HG03103 (cell line): ENCODE results near the gene SH3RF3.

Experiments
- ATAC-seq: cut with Tn5 transposase; IDR thresholded peaks from one replicate; pipeline ENCODE4 v1.9.1; 2021; ENCODE audit warnings: low read depth; ENCODE audit not compliant: unreplicated experiment

Gene SH3RF3

DNA sequence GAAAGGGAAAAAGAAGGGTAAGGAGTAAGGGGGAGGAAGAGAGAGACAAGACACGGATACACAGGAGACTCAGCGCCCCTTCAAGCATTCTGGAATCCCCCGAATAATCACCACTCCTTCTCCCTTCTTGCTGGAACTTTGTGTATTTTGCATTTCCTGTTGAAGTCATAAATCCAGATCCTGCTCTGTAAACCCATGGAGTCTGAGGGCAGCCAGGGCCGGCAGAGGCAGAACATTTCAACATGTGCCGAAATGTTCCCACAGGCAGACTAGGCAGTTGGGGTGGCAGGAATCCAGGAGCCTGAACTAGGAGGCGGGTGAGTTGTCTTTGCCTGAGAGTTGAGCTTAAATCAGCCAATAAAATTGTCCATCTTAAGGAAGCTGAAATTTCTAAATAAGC lies 193.1 kb downstream of the SH3RF3 start:
- no peak for ATAC-seq

DNA sequence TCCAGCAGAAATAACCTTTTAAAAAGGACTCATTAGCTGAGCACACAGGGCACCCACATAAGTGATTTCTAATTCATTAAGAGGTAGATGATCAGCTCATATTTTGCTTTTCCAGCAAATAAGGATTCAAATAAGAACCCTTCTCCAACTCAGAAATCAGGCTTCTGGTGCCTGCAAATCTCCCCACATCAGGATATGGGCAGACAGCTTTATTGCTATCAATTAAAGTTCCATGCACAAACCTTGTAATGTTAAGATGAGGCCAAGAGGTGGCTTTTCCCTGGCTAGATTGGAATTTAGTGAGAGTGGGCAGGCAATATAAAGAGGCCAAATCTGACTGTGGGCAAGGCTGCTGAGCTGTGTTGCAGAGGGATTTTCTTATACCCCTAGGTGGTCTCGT lies 193.6 kb downstream of the SH3RF3 start:
- ATAC-seq: no peak

DNA sequence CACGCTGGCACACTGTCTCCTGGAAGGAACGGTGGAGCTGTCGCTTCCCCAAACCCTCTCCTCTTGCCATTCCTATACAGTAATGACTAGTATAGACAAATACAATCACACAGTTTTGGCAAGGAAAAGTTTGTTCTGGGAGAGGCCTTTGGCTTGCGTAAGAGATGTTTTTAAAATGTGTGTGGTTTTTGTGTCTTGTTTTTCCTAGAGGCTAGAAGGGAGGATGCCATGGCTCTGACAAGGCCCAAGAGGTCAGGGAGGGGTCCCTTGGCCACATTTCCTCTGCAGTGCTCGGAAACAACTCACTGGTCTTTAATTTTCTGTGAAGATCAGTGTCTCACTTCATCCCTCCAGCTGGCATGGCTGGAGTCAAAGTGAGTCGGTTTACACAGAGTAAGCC lies 195.9 kb downstream of the SH3RF3 start:
- ATAC-seq: no peak

DNA sequence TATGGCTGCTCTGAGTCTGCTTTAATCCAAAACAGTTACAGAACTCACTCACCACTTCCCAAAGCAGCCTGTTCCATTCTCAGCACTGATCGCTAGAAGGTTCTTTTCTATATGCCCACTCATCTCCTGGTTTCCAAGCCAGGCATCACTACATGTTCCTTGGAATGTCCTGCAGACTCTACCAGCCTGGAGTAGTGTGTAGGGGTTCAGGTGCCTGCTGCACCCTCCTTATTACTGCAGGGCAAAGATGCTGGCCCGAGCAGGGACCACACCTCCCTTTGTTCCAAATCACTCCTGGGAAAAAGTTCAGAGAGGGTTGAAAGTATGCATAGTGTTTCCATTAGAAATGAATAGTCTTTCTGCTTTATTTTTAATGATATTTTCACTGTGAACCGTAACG lies 196.6 kb downstream of the SH3RF3 start:
- no peak for ATAC-seq

DNA sequence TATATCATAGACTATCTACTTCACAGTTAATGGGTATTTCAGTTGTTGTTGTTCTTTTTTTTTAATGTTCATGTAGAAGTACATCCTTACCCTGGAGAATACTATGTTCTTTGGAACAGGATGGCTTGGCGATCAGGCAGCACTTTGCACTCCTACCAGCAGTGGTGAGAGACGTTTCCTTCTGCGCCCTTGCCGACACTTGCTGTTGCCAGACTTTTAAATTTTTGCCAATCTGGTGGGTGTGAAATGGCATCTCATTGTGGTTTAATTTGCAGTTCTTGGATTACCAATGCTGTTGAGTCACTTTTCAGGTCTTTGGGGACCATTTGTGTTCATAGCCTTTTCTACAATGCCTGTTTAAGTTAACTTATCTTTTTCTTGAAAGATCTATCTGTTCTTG lies 197.3 kb downstream of the SH3RF3 start:
- no peak for ATAC-seq

DNA sequence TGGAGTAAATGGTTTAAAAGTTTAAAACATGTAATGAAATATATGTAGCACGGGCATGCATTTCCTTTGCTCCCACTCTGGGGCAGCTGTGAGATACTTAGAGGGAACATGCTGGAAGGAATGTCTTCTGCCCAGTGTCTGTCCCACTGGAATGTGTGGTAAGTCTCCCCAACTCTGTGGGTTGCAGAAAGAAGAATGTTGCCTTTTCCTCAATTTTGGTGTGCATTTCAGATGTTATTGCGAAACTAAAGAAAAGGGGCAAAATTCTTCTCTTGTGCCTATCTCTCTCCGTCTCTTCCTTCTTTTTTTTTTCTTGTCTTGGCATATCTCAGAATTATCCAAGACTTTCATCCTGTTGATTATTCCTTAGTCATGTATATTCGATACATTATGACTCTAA lies 201.1 kb downstream of the SH3RF3 start:
- no peak for ATAC-seq

DNA sequence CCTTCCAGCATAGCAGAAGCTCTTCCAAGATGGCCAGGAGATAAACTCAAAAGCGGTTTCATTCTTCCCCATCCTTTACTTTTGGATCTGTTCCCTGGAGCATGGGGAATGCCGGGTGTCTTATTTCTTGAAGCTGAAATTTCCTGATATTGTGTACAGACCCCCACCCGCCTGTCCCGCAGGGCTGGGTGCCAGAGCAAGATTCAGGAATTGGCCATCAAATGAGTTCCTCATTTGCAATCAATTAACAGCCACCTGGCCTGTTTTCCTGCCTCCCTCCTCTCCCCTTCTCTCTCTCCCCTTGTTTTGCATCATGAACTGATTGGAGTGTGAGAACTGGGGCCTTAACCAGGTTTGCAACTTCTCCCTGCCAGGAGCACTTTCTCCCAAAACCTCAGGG lies 202.1 kb downstream of the SH3RF3 start:
- no peak for ATAC-seq

DNA sequence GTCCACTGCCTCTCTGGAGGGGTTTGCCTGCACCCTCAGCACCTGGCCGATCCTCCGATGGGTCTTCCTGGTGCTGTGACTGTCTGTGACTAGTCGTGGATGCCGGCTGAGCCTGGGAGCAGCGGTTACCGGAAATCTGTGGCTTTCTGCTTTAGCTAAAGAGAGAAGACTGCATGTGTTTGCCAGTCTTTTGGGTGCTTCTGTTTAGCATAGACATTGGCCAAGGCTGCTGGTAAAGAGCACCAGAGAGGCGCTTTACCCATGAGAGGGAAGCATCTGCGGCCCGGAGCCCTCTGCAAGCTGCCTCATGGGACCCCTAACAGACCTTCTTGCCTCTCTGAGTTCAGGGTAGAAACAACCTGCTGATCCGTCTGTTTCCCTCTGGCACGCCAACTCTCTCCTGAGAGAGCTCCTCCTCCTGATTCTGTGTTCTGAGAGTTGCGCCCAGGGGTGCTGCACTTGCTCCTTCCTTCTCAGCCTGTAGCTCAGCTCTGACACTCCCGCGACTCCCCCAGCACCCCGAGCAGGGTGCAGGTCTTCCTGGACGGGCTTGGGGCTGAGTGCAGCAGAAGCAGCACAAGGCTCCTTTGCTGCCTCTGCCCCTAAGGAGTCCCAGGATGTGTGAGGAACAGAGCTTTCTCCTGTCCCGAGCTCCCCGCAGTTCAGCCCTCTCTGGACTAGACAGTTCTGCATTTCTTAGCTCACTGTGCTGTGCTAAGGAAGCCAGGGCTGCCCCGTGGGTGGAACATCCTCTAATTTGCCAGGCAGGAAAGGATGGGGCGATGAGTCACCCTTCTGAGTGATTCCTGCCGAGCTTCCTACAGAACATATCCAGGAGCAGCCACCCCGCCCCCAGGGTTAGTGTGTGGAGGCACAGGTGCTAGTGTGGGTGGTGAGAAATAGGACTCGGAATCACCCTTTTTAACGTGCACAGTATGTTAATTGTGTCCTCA lies 203.2 kb downstream of the SH3RF3 start:
- peak; percentile 52 for ATAC-seq

DNA sequence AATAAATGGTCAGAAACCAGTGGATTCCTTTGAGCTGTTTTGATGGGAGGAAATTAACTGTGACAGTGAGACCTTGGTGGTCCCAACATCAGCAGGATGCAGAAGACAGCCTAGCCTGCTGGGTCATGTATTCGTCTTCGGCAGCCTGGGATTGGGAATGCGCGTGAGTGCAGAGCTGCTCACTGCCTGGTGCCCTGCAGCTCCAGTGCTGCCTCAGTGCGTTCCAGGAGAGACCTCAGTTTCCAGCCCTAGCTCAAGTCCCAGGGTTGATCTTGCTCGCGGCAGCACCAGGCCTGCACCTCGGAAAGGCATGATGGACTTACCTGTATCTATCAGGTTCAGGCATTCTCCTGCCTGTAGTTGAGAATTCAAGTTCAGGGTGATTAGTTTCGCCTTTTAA lies 203.9 kb downstream of the SH3RF3 start:
- no peak for ATAC-seq

DNA sequence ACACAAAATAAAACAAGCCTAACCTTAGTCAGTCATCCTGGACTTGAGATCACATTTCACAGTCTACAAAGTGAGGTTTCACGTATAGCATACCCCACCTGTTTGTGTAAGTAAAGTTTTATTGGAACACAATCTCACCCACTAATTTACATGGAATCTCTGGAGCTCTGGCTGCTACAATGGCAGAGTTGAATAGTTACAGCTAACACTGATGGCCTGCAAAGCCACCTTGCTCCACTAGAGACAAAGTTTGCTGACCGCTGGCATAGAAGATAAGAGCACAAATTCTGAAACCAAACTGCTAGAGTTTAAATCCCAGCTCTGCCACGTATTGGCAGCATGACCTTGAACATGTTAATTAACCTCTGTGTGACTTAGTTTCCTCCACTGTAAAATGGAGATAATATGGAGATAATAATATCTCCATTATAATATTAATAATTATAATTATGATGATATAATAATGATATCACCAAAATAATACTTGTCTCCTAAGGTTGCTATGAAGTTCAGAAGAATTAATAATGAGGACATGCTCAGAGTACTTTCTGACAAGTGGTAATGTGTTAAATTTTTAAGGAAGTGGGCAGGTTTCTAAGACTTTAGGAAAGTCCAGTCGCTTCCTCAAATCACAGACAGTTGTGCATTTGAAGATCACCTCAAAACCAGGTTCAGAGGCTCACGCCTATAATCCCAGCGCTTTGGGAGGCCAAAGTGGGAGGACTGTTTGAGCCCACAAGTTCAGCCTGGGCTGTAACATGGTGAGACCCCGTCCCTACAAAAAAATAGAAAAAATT lies 204.6 kb downstream of the SH3RF3 start:
- no peak for ATAC-seq

DNA sequence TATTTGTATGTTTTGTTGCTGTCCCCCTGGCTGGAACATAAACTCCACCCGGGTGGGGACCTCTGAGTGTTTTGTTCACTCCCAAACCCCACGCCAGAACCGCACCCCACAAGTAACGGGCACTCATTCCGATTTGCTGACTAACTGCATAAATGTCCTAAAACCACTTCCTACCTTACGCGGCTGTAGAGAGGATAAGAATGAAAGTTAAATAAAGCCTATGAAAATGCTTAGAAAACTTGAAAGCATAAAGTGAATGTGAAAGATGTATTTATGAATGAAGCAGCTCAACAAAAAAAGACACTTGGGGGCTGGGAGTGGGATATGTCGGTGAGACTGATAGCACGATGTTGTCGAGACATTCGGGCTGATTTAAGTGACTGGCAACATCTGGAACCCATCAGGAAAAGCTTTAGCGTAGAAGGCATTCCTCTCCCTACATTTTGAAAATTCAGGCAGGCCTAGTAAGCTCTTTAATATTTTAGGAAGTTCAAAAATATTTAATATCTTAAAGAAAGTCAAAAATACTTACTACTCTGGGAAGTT lies 206.7 kb downstream of the SH3RF3 start:
- no peak for ATAC-seq

DNA sequence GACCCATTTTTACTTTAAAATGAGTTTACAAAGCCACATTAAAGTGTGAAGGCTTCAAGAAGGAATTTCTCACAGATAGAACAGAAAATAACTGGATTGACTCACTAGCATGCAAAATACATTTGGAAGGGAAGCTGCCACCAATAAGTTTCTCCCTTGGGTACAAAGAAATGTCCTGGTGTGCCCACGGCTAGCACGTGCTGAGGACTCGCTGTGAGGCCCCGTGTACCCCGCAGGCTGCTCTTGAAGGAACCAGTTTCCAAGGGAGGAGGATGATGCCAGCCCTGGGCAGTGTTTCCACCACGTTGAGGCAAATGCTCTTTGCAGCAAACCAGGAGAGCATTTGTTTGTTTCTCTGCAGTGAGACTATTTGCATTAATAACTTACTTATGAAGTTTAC lies 207.3 kb downstream of the SH3RF3 start:
- no peak for ATAC-seq

DNA sequence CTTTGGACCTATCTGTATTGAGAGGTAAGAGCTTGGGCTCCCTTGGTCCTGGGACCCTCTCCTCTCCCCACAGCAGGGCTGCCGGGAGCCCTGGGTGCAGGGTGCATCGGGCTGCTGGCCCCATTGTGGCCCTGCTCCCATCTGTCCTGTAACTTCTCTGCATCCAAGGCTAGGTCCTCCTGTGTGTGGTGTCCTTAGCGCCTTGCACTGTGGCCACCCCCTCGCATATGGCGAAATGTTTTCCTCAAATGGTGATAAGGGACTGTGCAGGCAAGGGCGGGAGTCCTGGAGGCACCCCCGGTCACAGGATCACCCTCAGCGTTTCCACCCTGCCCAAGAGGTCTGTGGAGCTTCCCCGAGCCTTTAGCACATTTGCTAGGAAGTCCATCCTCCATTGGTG lies 208.2 kb downstream of the SH3RF3 start:
- no peak for ATAC-seq

DNA sequence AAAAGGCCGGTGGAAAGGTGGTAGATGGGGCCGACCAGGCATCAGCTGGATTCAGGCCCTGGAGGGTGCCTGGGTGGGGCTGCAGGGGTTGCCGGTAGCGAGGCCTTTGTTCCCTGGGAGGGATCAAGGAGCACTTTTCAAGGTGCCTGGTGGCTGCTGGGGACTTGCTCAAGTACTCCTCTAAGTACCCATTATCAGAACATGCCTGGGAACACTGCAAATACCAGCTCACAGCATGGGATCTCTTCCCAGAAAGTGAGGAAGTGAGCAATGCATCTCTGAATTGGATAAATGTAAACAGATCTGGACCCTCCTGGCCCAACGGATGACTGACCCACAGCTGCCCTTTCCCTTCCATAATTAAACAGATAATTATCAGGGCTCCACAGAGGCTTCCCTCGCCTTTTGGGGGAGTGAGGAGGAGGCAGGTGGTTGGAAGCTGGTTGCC lies 210.5 kb downstream of the SH3RF3 start:
- no peak for ATAC-seq

DNA sequence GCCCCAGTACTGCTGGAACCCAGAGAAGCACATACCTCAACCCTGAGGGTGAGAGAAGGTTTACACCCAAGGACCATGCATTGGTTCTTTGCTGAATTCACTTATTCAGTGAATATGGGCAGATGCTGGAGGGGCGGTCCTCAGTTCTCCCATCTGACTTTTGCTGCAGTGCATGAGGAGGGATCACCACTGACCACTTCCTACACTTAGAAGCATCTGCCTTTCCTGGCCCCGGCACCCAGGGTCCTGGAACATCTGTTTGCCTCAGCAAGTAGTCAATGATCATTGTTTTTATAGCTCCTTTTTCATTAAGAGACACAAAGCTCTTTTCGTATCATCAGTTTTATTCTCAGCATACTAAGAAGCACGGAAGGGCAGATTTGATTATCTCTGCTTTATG lies 211.4 kb downstream of the SH3RF3 start:
- no peak for ATAC-seq

DNA sequence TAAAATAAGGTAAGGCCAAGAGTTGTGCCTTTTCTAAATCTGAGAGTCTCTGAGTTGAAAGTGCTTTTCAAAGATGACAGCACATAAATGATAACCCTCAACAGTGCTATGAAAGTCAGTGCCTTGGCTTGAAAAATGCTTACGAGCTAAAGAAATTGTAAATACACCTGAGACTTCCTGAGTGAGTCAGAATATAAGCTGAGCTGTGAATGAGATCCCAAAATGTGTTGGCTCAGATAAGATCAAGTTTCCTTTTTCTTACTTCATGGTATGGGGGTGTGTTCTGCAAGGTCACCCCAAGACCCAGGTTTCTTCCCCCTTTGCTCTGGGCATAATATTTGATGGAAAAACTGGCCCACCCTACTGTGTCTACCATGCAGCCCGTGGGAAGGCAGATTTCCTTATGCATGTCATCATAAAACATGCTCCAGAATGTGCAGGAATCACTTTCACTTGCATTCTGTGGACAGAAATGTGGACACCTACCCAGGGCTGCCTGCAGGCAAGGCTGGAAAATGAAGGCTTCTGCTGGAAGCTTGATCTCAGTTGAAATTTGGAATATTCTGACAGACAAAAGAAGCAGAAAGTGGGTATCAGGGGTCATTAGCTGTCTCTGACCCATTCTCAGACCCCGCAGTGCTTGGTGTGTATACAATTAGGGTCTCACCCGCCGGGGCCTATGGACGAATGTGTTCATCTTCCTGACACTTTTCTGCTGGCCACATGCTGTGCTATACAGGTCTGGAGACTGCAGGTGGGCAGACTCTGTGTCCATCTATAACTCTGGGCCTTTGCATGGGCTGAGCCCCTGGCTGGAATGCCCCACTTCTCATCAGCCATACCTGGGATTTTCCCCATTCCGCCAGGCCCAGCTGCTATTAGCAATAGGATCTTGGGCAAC lies 212.6 kb downstream of the SH3RF3 start:
- no peak for ATAC-seq

DNA sequence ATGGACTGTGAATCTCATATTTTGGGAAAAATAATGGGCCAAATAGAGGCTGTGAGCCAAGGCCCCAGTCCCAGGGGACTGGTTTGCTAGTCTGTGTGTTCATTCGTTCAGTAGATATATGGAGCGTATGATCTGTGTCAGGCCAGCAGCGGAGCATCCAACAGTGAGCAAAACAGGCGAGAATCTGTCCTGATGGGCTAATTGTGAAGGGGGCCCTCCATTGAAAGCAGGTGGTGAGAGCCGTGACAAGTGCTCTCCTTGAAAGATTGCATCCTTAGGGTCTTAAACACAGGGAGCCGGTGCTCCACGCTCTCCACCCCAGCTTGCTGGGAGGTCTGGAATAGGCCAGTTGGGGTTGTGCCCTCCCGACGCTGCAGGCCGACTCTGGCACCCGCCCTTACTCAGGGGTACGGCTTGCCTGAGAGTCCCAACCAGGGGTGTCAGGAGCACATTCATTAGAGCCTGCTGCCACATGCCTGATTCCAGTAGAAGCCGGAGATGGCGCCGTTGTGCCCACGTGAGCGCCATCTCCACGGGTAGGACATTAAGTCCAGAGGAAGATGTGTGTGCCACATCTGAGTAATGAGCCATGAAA lies 213.3 kb downstream of the SH3RF3 start:
- no peak for ATAC-seq

DNA sequence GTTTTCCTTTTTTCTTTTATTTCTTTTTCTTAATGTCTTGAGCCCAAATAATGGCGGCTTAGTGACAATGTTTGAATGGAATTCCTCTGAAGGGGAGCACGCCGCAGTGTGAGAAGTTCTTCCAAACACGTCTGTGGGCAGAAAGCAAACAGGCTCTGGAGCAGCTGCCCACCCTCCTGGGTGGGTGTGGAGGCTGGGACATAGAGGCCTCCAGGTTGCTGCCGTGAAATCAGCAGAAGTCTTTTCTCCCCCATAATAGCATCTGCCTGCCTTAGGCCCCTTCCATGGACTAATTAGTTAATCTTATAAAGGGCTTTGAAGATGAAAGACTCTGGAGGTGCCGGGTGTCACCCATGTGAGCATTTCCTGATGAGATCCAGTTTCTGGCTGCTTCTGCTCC lies 213.9 kb downstream of the SH3RF3 start:
- ATAC-seq: no peak

DNA sequence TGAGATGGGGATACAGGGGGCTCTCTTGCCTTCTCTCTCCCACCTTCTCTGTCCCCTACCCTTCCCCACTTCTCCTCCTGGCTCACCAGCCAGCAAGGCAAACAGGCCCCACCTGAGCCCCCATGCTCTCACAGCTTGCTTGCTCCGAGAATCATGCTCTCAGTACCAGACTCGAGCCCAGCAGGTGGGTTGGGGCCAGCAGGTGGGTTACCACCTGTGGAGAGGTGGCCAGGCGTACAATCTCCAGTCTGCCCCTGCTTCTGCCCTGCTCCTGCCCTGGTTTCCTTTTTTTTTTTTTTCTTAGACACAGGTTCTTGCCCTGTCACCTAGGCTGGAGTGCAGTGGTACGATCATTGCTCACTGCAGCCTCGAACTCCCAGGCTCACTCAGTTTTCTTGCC lies 214.5 kb downstream of the SH3RF3 start:
- no peak for ATAC-seq

DNA sequence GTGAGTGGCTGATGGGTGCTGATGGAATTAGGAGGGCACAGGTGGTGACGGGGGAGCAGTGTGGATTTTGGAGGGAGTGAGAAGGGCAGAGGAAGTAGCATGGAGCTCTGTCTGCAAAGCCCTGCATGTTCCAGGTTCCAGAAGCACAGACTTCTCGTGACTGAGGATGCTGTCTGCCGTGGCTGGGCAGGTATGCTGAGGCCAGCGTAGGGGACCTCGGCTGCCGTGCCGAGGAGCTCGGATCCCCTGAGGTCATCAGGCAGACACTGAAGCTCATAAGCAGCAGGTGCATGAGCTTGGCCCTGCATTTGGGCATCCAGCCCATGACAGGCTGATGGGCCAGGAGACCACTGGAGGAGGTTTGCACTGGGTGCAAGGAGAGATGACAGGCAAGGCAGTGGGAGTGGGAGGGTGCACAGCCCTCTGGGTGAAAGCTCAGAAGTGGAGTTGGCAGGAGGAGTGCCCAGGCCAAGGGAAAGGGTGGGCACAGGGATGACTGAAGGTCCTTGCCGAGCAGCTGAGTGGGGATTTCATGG lies 215.3 kb downstream of the SH3RF3 start:
- no peak for ATAC-seq
